Neural progenitor cell (in vitro differentiated cells): ENCODE results near the gene SDHAF3.

Experiments
- EZH2 ChIP-seq: fragments of 200-600 bp; sonication (generic); IDR thresholded peaks from 2 replicates; pipeline ENCODE4 v1.6.1; 2017; ENCODE audit warnings: antibody characterized with exemption, mild to moderate bottlenecking, moderate library complexity
- EZH2phosphoT487 ChIP-seq: fragments of 200-600 bp; sonication (generic); IDR thresholded peaks from 2 replicates; pipeline ENCODE4 v1.6.1; 2017; ENCODE audit warnings: antibody characterized with exemption
- TF ChIP-seq, protein P1 (sequence below): fragments of 200-600 bp; sonication (generic); IDR thresholded peaks from 2 replicates; pipeline ENCODE4 v1.5.1; 2017; ENCODE audit warnings: antibody characterized with exemption, mild to moderate bottlenecking

GRCh38 chr7:97198596-97198995, 81.1 kb downstream of the SDHAF3 start:
- no peak for TF ChIP-seq EZH2
- TF ChIP-seq, protein P1, sequence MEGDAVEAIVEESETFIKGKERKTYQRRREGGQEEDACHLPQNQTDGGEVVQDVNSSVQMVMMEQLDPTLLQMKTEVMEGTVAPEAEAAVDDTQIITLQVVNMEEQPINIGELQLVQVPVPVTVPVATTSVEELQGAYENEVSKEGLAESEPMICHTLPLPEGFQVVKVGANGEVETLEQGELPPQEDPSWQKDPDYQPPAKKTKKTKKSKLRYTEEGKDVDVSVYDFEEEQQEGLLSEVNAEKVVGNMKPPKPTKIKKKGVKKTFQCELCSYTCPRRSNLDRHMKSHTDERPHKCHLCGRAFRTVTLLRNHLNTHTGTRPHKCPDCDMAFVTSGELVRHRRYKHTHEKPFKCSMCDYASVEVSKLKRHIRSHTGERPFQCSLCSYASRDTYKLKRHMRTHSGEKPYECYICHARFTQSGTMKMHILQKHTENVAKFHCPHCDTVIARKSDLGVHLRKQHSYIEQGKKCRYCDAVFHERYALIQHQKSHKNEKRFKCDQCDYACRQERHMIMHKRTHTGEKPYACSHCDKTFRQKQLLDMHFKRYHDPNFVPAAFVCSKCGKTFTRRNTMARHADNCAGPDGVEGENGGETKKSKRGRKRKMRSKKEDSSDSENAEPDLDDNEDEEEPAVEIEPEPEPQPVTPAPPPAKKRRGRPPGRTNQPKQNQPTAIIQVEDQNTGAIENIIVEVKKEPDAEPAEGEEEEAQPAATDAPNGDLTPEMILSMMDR, result no peak
- no peak for TF ChIP-seq EZH2phosphoT487
